Measurements from ENCODE around the gene CDCA3.

GRCh38 chr12:6817098-6817497 is 34.0 kb downstream of the CDCA3 start:
- no peak for TF ChIP-seq CTCF (IDR thresholded peaks at IDR 0.05)
- no peak for TF ChIP-seq POLR2AphosphoS5 (IDR thresholded peaks at IDR 0.05)
- no peak for TF ChIP-seq POLR2A (IDR thresholded peaks at IDR 0.05)

Data from suprapubic skin (tissue), 4 donors.